NCI-H82 (cell line): ENCODE results near the gene MS4A6E.
A peak's percentile ranks its signal among the peaks of the same experiment; 100 is the strongest.
"Not testable (repeated sequence)": the region's sequence is repeated elsewhere in the genome, so short reads cannot be mapped to it uniquely, and the experiment has no call there.

Experiments
- DNase-seq: peaks from one replicate; lab custom pipeline; 2025; lab: John Stamatoyannopoulos, UW

The MS4A6E gene, protein sequence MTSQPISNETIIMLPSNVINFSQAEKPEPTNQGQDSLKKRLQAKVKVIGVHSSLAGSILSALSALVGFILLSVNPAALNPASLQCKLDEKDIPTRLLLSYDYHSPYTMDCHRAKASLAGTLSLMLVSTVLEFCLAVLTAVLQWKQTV

GRCh38 chr11:60326955-60327354 is at the start of gene MS4A6E:
Gene MS4A6E (plus strand): TSS chr11:60327255. CDS start chr11:60334896, 7,641 bp downstream.
- DNase-seq, result no peak

- no peak for DNase-seq
Observed at GRCh38 chr11:60280412-60280811, 46.6 kb upstream of the MS4A6E start, which contains the start of gene MS4A4A. Gene MS4A4A (plus strand): TSS chr11:60280666. CDS start chr11:60280676, 10 bp downstream.

DNA sequence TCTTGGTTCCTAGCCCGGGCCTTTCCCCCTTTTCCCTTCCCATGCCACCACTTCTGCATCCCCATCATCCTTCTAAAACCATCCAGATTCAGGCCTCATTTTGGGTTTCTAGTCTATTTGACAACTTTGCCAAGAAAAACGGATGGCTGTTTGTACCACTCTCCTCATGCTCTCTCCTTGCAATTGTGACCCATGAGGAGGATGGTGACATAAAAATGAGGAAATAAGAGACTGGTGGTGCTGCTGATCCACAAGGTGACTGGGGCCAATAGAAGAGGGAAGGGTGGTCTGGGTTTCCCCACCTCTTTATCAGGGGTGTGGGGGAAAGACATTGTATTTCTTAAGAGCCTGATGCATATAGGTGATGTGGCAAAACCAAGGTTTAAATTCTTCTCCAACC is 45.6 kb upstream of the MS4A6E start:
- no peak for DNase-seq

DNA sequence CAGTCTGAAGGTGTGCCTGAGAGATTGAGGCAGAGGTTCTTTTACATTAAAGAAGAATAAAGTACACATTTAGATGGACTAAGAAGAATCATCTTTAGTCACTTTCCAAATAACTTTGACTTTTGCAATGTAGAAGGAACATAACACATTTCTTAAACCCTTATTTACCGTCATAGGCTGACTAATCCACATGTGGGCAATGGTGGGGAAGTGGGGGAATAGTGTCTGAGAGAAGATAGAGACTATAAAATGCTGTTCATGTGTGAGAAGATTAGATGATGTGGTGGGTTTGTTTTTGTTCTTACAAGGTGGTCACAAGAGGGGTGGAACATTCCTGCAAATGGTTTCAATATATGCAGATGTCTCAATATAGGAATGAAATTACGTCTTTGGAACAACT is 44.8 kb upstream of the MS4A6E start:
- DNase-seq, result no peak

GRCh38 chr11:60285411-60286126 is 41.5 kb upstream of the MS4A6E start:
- DNase-seq, result not testable (repeated sequence)

DNA sequence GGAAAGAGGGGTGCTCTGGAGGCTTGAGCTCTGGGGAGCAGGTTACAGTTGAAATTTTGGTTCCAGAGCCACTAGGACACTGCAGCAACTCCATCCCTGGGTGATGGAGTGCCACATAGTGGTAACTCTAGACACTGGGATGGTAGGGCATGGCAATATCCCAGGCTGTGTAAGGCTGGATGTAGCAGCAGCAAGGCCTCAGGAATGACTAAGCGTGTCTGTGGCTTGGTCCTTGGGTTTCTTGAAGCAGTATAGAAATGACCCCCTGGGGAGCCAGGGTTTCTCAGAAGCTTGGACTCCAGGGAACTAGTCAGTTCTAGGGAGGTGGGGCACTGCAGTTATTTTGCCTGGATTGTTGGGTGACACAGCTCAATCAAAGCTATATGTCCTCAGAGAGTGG is 38.5 kb upstream of the MS4A6E start:
- no peak for DNase-seq

- no peak for DNase-seq
Observed at GRCh38 chr11:60292145-60292544, 34.9 kb upstream of the MS4A6E start.

- no peak for DNase-seq
Observed at GRCh38 chr11:60301178-60301577, 25.9 kb upstream of the MS4A6E start.

DNA sequence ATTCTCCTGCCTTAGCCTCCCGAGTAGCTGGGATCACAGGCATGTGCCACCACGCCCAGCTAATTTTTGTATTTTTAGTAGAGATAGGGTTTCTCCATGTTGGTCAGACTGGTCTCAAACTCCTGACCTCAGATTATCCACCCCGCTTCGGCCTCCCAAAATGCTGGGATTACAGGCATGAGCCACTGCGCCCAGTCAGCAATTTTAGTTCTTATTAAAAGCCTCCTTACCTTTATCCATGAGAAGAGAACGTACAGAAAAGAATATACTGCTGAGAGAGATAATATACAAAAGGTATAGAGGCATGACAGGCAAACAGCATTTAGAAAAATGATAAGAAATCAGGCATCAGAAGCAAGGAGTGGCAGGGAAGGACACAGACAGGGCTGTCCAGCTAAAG is 25.2 kb upstream of the MS4A6E start:
- DNase-seq, result not testable (repeated sequence)

- DNase-seq, result no peak
Observed at GRCh38 chr11:60303661-60304060, 23.4 kb upstream of the MS4A6E start.

- DNase-seq, result no peak
Observed at GRCh38 chr11:60305906-60306619, 21.0 kb upstream of the MS4A6E start.

GRCh38 chr11:60307507-60308195 is 19.4 kb upstream of the MS4A6E start:
- DNase-seq, result no peak

GRCh38 chr11:60310407-60310998 is 16.6 kb upstream of the MS4A6E start:
- DNase-seq, result no peak

- no peak for DNase-seq
Observed at GRCh38 chr11:60314635-60315321, 12.3 kb upstream of the MS4A6E start.

GRCh38 chr11:60315871-60316270 is 11.2 kb upstream of the MS4A6E start:
- DNase-seq, result no peak

DNA sequence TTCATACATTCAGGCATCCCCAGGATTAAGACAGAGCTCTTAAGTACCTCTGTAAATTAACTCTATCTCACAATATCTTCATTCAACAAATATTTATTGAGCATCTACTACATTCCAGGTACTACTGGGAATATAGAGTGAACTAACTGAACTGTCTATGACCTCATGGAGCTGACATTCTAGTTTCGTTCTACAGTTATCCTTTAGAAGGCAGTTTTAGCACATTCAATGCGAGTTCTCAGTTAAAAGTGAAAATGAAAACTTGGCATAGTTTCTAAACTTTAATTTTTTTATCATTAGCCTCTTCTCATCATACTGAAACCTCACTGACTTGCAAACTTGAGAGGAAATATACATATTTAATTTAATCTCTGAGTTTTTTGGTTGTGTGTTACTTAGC is 10.7 kb upstream of the MS4A6E start:
- DNase-seq, result no peak

DNA sequence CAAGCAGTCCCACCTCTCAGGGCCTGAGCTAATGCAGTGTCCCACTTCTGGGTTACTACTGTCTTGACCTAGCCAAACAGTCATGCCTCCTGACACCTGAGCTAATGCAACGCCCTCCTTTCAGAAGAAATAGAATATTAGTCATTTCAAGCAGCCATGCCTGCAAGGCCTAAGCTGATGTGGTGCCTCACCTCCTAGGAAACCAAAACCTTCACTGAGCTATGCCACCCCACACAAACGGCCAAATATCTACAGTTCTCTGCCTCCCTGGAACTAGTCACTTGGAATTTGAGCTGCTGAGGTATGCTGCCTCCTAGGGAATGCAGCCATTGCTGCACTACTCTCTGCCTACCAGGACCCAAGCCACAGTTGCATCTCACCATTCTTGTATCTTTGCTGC is 8.3 kb upstream of the MS4A6E start:
- DNase-seq, result no peak

GRCh38 chr11:60321051-60321450 is 6.0 kb upstream of the MS4A6E start:
- DNase-seq, result no peak

GRCh38 chr11:60328460-60328859 is 1.4 kb downstream of the MS4A6E start:
- DNase-seq, result no peak

GRCh38 chr11:60332846-60333245 is 5.8 kb downstream of the MS4A6E start:
- DNase-seq, result no peak

DNA sequence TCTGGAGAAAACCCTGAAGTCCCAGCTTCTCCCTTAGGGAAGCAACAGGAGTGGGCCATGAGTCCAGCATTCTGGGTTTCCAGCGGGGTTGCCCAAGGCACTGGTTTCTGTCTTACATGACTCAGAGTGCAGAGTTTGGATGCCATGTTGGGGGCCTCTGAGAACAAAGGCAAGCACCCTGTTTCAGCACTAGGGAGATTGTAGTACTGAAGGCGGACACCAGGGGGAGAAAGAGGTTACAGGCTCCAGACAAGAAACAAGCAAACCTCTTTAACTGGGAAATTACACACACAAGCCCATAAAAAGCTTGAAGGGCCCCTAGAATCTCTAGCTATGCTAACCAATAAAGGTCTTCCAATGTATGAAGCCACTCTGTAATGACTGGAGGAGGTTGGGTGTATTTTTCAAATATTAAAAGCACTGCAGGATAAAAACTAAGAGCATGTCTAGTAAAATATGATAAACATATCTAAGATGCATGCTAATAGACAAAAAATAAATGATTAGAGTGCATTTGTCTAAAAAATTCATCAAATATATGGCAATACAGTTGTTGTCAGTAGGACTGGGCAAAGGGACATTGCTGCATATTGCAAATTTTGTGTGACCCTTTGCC is 7.1 kb downstream of the MS4A6E start:
- DNase-seq, result peak; percentile 51
